HepG2 (cell line): ENCODE data around the gene SLC16A5. TPM values are rescaled to one million over a fixed set of nuclear protein-coding genes. Genes with fewer than 3 reads are reported as not detected.
A peak's percentile ranks its signal among the peaks of the same experiment; 100 is the strongest.

Source experiments
- ADNP ChIP-seq: sonication (generic); formaldehyde crosslinking; IDR thresholded peaks from 2 replicates; pipeline ENCODE4 v1.4.0; 2020; ENCODE audit warnings: missing genetic modification reagents
- GATAD2A ChIP-seq: IDR thresholded peaks from 2 replicates; pipeline ENCODE4 v1.6.1; 2016
- HDAC1 ChIP-seq: sonication (generic); formaldehyde crosslinking; IDR thresholded peaks from 2 replicates; pipeline ENCODE4 v1.5.1; 2020; ENCODE audit warnings: mild to moderate bottlenecking, missing genetic modification reagents
- MTF2 ChIP-seq: sonication (generic); formaldehyde crosslinking; IDR thresholded peaks from 2 replicates; pipeline ENCODE4 v1.5.0; 2020; ENCODE audit warnings: missing genetic modification reagents, borderline replicate concordance
- THYN1 ChIP-seq: sonication (generic); formaldehyde crosslinking; IDR thresholded peaks from 2 replicates; pipeline ENCODE4 v1.8.1; 2023; ENCODE audit warnings: low read depth, mild to moderate bottlenecking, moderate library complexity, missing genetic modification reagents, borderline replicate concordance
- ZBTB3 ChIP-seq: sonication (generic); formaldehyde crosslinking; IDR thresholded peaks from 2 replicates; pipeline ENCODE4 v1.4.0; 2020; ENCODE audit warnings: low read depth, mild to moderate bottlenecking, moderate library complexity, missing genetic modification reagents, borderline replicate concordance
- ZMYM3 ChIP-seq: sonication (generic); formaldehyde crosslinking; IDR thresholded peaks from 2 replicates; pipeline ENCODE4 v1.5.1; 2020; ENCODE audit warnings: mild to moderate bottlenecking, missing genetic modification reagents
- ZNF572 ChIP-seq: sonication (generic); formaldehyde crosslinking; IDR thresholded peaks from 2 replicates; pipeline ENCODE4 v1.5.1; 2020; ENCODE audit warnings: mild to moderate bottlenecking, missing genetic modification reagents
- ZNF703 ChIP-seq: sonication (generic); formaldehyde crosslinking; IDR thresholded peaks from 2 replicates; pipeline ENCODE4 v1.5.1; 2020; ENCODE audit warnings: missing genetic modification reagents, mild to moderate bottlenecking, moderate library complexity, borderline replicate concordance
- ZNF775 ChIP-seq: sonication (generic); formaldehyde crosslinking; IDR thresholded peaks from 2 replicates; pipeline ENCODE4 v1.4.0; 2020; ENCODE audit warnings: missing genetic modification reagents, mild to moderate bottlenecking, moderate library complexity, borderline replicate concordance
- polyA plus RNA-seq, 8 experiments: library from polyadenylated mRNA; depleted of rRNA in 3 of 8; stranded (reverse) in 7 of 8; unstranded in 1 of 8; fragments of >200 nt; fragmentation: Illumina TruSeq in 4 of 8; extraction: Trizol in 4 of 8; gene quantifications; 2 replicates each; pipeline versions ENCODE4 v1.2.1 to v1.2.3, GENCODE V29; 2011 to 2016; ENCODE audit warnings: low read depth in 4 of 8, missing spikeins in 1 of 8, mixed read lengths in 1 of 8; ENCODE audit not compliant: insufficient read depth in 1 of 8
- total RNA-seq, 5 experiments: library from RNA; depleted of rRNA; stranded (reverse); fragments of >200 nt; fragmentation: Illumina TruSeq; extraction: Trizol; gene quantifications; 2 replicates each; pipeline ENCODE4 v1.2.3, GENCODE V29; 2016; ENCODE audit warnings: low read depth in 1 of 5
- TF ChIP-seq, protein P1 (sequence below): sonication (generic); formaldehyde crosslinking; IDR thresholded peaks from 2 replicates; pipeline ENCODE4 v1.4.0; 2020; ENCODE audit warnings: missing genetic modification reagents, mild to moderate bottlenecking, borderline replicate concordance
- TF ChIP-seq, protein P2 (sequence below): sonication (generic); formaldehyde crosslinking; IDR thresholded peaks from 2 replicates; pipeline ENCODE4 v1.9.0; 2021; ENCODE audit warnings: mild to moderate bottlenecking, missing genetic modification reagents
- TF ChIP-seq, protein P3 (sequence below): sonication (generic); formaldehyde crosslinking; IDR thresholded peaks from 2 replicates; pipeline ENCODE4 v1.4.0; 2020; ENCODE audit warnings: missing genetic modification reagents, mild to moderate bottlenecking, borderline replicate concordance
- TF ChIP-seq, protein P4 (sequence below): sonication (generic); formaldehyde crosslinking; IDR thresholded peaks from 2 replicates; pipeline ENCODE4 v1.5.0; 2020; ENCODE audit warnings: missing genetic modification reagents

The SLC16A5 gene
- total and polyA plus RNA-seq, 2 of the 13 experiments (the other 11 are each of a cell fraction or from before 2014, with no cell fraction given), result 0.69 to 5.6 TPM

DNA sequence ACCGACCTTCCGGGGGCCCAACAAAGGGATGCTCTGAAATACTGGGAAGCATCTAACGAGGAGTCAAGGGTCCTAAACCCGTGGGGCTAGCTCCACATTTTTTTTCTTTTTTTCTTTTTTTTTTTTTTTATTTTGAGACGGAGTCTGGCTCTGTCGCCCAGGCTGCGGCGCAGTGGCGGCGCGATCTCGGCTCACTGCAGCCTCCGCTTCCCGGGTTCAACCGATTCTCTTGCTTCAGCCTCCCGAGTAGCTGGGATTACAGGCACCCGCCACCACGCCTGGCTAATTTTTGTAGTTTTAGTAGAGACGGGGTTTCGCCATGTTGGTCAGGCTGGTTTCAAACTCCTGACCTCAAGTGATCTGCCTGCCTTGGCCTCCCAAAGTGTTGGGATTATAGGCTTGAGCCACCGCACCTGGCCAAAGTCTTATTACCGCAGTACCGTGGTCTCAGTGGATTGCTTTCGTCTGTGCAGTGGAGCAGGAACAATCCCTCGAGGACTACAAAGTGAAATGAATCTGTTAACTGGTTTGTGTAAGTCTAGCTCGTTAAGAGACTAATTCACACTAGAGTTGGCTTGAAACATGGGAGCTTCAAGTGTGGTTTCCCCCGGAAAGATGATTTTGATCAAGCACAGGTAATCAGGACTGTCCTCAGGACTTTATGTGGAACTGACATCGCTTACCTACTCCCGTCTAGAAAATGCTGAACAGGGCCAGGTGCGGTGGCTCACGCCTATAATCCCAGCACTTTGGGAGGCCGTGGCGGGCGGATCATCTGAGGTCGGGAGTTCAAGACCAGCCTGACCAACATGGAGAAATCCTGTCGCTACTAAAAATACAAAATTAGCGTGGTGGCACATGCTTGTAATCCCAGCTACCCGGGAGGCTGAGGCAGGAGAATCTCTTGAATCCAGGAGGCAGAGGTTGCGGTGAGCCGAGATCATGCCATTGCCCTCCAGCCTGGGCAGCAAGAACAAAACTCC is 44.6 kb downstream of the SLC16A5 start (continued):
- TF ChIP-seq, protein P1, sequence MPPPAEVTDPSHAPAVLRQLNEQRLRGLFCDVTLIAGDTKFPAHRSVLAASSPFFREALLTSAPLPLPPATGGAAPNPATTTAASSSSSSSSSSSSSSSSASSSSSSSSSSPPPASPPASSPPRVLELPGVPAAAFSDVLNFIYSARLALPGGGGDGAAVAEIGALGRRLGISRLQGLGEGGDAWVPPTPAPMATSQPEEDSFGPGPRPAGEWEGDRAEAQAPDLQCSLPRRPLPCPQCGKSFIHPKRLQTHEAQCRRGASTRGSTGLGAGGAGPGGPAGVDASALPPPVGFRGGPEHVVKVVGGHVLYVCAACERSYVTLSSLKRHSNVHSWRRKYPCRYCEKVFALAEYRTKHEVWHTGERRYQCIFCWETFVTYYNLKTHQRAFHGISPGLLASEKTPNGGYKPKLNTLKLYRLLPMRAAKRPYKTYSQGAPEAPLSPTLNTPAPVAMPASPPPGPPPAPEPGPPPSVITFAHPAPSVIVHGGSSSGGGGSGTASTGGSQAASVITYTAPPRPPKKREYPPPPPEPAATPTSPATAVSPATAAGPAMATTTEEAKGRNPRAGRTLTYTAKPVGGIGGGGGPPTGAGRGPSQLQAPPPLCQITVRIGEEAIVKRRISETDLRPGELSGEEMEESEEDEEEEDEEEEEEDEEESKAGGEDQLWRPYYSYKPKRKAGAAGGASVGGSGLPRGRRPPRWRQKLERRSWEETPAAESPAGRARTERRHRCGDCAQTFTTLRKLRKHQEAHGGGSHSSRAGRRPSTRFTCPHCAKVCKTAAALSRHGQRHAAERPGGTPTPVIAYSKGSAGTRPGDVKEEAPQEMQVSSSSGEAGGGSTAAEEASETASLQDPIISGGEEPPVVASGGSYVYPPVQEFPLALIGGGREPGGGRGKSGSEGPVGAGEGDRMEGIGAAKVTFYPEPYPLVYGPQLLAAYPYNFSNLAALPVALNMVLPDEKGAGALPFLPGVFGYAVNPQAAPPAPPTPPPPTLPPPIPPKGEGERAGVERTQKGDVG (CRISPR knock-in tag), result peak; percentile 67; the same call in 1 of the 2 replicates
- TF ChIP-seq GATAD2A (CRISPR knock-in tag) (peak; percentile 18; the same call in 1 of the 2 replicates), ZNF775 (CRISPR knock-in tag) (peak; percentile 14; the same call in 1 of the 2 replicates), ADNP (CRISPR knock-in tag) (0 out of 2 replicates have a peak, but pooled peaks have one; percentile 55), HDAC1 (CRISPR knock-in tag) (0 out of 2 replicates have a peak, but pooled peaks have one; percentile 8), ZMYM3 (CRISPR knock-in tag) (peak; percentile 23), ZNF703 (CRISPR knock-in tag) (0 out of 2 replicates have a peak, but pooled peaks have one; percentile 50), ZNF572 (0 out of 2 replicates have a peak, but pooled peaks have one; percentile 41), THYN1 (0 out of 2 replicates have a peak, but pooled peaks have one; percentile 74), MTF2 (peak; percentile 34; the same call in 1 of the 2 replicates), ZBTB3 (CRISPR knock-in tag) (0 out of 2 replicates have a peak, but pooled peaks have one; percentile 6)
- TF ChIP-seq, protein P2, sequence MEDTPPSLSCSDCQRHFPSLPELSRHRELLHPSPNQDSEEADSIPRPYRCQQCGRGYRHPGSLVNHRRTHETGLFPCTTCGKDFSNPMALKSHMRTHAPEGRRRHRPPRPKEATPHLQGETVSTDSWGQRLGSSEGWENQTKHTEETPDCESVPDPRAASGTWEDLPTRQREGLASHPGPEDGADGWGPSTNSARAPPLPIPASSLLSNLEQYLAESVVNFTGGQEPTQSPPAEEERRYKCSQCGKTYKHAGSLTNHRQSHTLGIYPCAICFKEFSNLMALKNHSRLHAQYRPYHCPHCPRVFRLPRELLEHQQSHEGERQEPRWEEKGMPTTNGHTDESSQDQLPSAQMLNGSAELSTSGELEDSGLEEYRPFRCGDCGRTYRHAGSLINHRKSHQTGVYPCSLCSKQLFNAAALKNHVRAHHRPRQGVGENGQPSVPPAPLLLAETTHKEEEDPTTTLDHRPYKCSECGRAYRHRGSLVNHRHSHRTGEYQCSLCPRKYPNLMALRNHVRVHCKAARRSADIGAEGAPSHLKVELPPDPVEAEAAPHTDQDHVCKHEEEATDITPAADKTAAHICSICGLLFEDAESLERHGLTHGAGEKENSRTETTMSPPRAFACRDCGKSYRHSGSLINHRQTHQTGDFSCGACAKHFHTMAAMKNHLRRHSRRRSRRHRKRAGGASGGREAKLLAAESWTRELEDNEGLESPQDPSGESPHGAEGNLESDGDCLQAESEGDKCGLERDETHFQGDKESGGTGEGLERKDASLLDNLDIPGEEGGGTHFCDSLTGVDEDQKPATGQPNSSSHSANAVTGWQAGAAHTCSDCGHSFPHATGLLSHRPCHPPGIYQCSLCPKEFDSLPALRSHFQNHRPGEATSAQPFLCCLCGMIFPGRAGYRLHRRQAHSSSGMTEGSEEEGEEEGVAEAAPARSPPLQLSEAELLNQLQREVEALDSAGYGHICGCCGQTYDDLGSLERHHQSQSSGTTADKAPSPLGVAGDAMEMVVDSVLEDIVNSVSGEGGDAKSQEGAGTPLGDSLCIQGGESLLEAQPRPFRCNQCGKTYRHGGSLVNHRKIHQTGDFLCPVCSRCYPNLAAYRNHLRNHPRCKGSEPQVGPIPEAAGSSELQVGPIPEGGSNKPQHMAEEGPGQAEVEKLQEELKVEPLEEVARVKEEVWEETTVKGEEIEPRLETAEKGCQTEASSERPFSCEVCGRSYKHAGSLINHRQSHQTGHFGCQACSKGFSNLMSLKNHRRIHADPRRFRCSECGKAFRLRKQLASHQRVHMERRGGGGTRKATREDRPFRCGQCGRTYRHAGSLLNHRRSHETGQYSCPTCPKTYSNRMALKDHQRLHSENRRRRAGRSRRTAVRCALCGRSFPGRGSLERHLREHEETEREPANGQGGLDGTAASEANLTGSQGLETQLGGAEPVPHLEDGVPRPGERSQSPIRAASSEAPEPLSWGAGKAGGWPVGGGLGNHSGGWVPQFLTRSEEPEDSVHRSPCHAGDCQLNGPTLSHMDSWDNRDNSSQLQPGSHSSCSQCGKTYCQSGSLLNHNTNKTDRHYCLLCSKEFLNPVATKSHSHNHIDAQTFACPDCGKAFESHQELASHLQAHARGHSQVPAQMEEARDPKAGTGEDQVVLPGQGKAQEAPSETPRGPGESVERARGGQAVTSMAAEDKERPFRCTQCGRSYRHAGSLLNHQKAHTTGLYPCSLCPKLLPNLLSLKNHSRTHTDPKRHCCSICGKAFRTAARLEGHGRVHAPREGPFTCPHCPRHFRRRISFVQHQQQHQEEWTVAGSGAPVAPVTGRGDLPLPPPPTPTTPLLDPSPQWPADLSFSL (CRISPR knock-in tag), result 0 out of 2 replicates have a peak, but pooled peaks have one; percentile 39
- TF ChIP-seq, protein P3, sequence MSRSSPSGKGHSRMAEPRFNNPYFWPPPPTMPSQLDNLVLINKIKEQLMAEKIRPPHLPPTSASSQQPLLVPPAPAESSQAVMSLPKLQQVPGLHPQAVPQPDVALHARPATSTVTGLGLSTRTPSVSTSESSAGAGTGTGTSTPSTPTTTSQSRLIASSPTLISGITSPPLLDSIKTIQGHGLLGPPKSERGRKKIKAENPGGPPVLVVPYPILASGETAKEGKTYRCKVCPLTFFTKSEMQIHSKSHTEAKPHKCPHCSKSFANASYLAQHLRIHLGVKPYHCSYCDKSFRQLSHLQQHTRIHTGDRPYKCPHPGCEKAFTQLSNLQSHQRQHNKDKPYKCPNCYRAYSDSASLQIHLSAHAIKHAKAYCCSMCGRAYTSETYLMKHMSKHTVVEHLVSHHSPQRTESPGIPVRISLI (CRISPR knock-in tag), result peak; percentile 36; the same call in 1 of the 2 replicates
- TF ChIP-seq, protein P4, sequence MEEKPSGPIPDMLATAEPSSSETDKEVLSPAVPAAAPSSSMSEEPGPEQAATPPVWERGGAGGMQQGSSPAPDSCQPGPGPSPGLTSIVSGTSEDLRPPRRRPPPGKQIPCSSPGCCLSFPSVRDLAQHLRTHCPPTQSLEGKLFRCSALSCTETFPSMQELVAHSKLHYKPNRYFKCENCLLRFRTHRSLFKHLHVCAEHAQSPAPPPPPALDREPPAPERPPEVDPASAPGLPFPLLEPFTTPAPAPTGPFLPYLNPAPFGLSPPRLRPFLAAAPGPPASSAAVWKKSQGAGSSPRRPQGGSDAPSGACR (CRISPR knock-in tag), result 0 out of 2 replicates have a peak, but pooled peaks have one; percentile 47
